Body of pancreas (tissue), 4 donors: Measurements from ENCODE around the gene TBL1XR1. TPM values are rescaled to one million over a fixed set of nuclear protein-coding genes. Genes with fewer than 3 reads are reported as not detected.

ENCODE experiments used
- ATAC-seq: fragments of 150-250 bp; one replicate; pipeline ENCODE4 v1.9.1; 2016
- DNase-seq, 4 donors: peaks; one replicate each; pipeline ENCODE4 v3.0.0-alpha.2; 2019
- H3K27ac ChIP-seq, 4 donors: fragments of 200-600 bp; sonication (generic); 1 replicate in 3 of 4; 2 replicates in 1 of 4; pipeline versions ENCODE4 v1.5.1 to v1.6.1; 2016 to 2019; ENCODE audit warnings: mild to moderate bottlenecking in 1 of 4, mixed read lengths in 1 of 4, moderate library complexity in 1 of 4
- H3K27me3 ChIP-seq, 2 donors: fragments of 200-600 bp; sonication (generic); one replicate each; pipeline ENCODE4 v1.6.0; 2016; ENCODE audit warnings: mild to moderate bottlenecking in 1 of 2
- H3K36me3 ChIP-seq, 2 donors: fragments of 200-600 bp; sonication (generic); replicated peaks in 1 of 2; 2 replicates each; pipeline ENCODE4 v1.5.1; 2016; ENCODE audit warnings: low read depth in 2 of 2; ENCODE audit not compliant: insufficient read depth in 1 of 2
- H3K4me1 ChIP-seq: fragments of 200-600 bp; sonication (generic); one replicate; pipeline ENCODE4 v1.6.0; 2016
- H3K4me3 ChIP-seq, 2 donors: fragments of 200-600 bp; sonication (generic); 1 replicate in 1 of 2; 2 replicates in 1 of 2; pipeline ENCODE4 v1.5.1; 2016 to 2019
- H3K9me3 ChIP-seq, 3 donors: fragments of 200-600 bp; sonication (generic); 1 replicate in 2 of 3; 2 replicates in 1 of 3; pipeline ENCODE4 v1.5.1; 2016
- CTCF ChIP-seq, 7 experiments: fragments of 450-650 bp in 4 of 7; fragments of 200-600 bp in 3 of 7; sonication (generic) in 3 of 7; IDR thresholded peaks; one replicate each; pipeline ENCODE4 v1.5.1; 2016 to 2019; ENCODE audit warnings: antibody characterized with exemption in 7 of 7
- POLR2A ChIP-seq, 3 donors: fragments of 450-650 bp; IDR thresholded peaks; one replicate each; pipeline ENCODE4 v1.6.1; 2016; ENCODE audit warnings: antibody characterized with exemption in 3 of 3, mild to moderate bottlenecking in 2 of 3
- WGBS, 2 donors: methylation state at CpG; one replicate each; pipeline ENCODE4 v1.1.5; 2017; 5-methylcytosine and 5-hydroxymethylcytosine counted together
- intact Hi-C: fragments of 100-400 bp; cut with DNase I; formaldehyde crosslinking; loops from one replicate; pipeline ENCODE4 v1.15.1; 2023
- total RNA-seq, 2 donors: library from RNA; depleted of rRNA; stranded (reverse); fragments of >200 nt; gene quantifications; one replicate each; pipeline ENCODE4 v1.1.0, GENCODE V29; 2016

Gene TBL1XR1
- total RNA-seq, 2 donors from 2014 or later: 34.3 to 57.9 TPM

- DNase-seq: no peak
- intact Hi-C loops: no loop called here
- TF ChIP-seq CTCF (IDR thresholded peaks at IDR 0.05): no peak
- TF ChIP-seq POLR2A (IDR thresholded peaks at IDR 0.05): no peak
- ATAC-seq: no peak
- Histone ChIP-seq H3K27ac (no peak overlapping the region), H3K9me3 (no peaks in the 10 kb centered on the region), H3K4me3 (no peak overlapping the region), H3K4me1 (no peaks in the 10 kb centered on the region), H3K27me3 (no peaks in the 10 kb centered on the region), H3K36me3 (no peaks in the 10 kb centered on the region)
- WGBS, 2 donors: 70 to 79% methylated on average over 3 of the region's 3 CpGs
Measured at GRCh38 chr3:177084616-177085015, 112.7 kb downstream of the TBL1XR1 start.

GRCh38 chr3:177080122-177080521 lies 117.2 kb downstream of the TBL1XR1 start:
- H3K36me3 ChIP-seq: no peaks in the 10 kb centered on the region
- ATAC-seq (no peak), DNase-seq (no peak)
- WGBS, 2 donors: 24 to 29% methylated on average over 1 of the region's 1 CpG
- no peaks in the 10 kb centered on the region for H3K27me3 ChIP-seq
- no peaks in the 10 kb centered on the region for H3K9me3 ChIP-seq
- intact Hi-C loops: no loop called here
- H3K27ac ChIP-seq: no peak overlapping the region
- H3K4me3 ChIP-seq: no peak overlapping the region
- TF ChIP-seq CTCF (IDR thresholded peaks at IDR 0.05) (no peak), POLR2A (IDR thresholded peaks at IDR 0.05) (no peak)
- no peaks in the 10 kb centered on the region for H3K4me1 ChIP-seq

- TF ChIP-seq POLR2A (IDR thresholded peaks at IDR 0.05) (no peak), CTCF (IDR thresholded peaks at IDR 0.05) (no peak)
- intact Hi-C loops: no loop called here
- 87 to 100% methylated on average over 1 of the region's 1 CpG for whole genome bisulfite sequencing, 2 donors
- no peak for ATAC-seq
- Histone ChIP-seq H3K4me1 (no peaks in the 10 kb centered on the region), H3K27me3 (no peaks in the 10 kb centered on the region), H3K9me3 (no peaks in the 10 kb centered on the region), H3K36me3 (no peaks in the 10 kb centered on the region), H3K27ac (no peak overlapping the region), H3K4me3 (no peak overlapping the region)
- no peak for DNase-seq
Measured at GRCh38 chr3:177079684-177080083, 117.6 kb downstream of the TBL1XR1 start.

GRCh38 chr3:177071496-177072156 lies 125.7 kb downstream of the TBL1XR1 start:
- H3K27ac ChIP-seq: no peak overlapping the region
- intact Hi-C loops: no loop called here
- no peaks in the 10 kb centered on the region for H3K27me3 ChIP-seq
- H3K9me3 ChIP-seq: no peaks in the 10 kb centered on the region
- no peak for ATAC-seq
- TF ChIP-seq POLR2A (IDR thresholded peaks at IDR 0.05) (no peak), CTCF (IDR thresholded peaks at IDR 0.05) (no peak)
- H3K4me3 ChIP-seq: no peak overlapping the region
- no peaks in the 10 kb centered on the region for H3K36me3 ChIP-seq
- DNase-seq: no peak
- WGBS, 2 donors: 87 to 88% methylated on average over 4 of the region's 4 CpGs
- peaks cover 9% of the 10 kb centered on the region for H3K4me1 ChIP-seq
